Heart right ventricle (tissue), 16 donors: ENCODE results near the gene EFNA5. TPM values are rescaled to one million over a fixed set of nuclear protein-coding genes. Genes with fewer than 3 reads are reported as not detected.

ENCODE experiments used
- ATAC-seq, 8 donors: fragments of 200-7000 bp; cut with Tn5 transposase; one replicate each; pipeline ENCODE4 v1.9.1; 2020; ENCODE audit warnings: mild to moderate bottlenecking in 8 of 8, moderate library complexity in 8 of 8, moderate number of reproducible peaks in 1 of 8
- DNase-seq, 2 donors: peaks; one replicate each; pipeline ENCODE4 v3.0.0-alpha.2; 2020
- H3K27ac ChIP-seq, 10 donors: fragments of 200-600 bp; sonication (generic) in 2 of 10; one replicate each; pipeline versions ENCODE4 v1.5.0 to v1.8.0; 2020 to 2022; ENCODE audit warnings: mild to moderate bottlenecking in 3 of 10
- H3K27me3 ChIP-seq, 7 donors: fragments of 200-600 bp; one replicate each; pipeline ENCODE4 v1.8.0; 2021 to 2022; ENCODE audit warnings: mild to moderate bottlenecking in 2 of 7
- H3K36me3 ChIP-seq, 9 donors: fragments of 200-600 bp; sonication (generic) in 1 of 9; one replicate each; pipeline versions ENCODE4 v1.5.0 to v1.8.0; 2020 to 2022; ENCODE audit warnings: mild to moderate bottlenecking in 2 of 9
- H3K4me1 ChIP-seq, 9 donors: fragments of 200-600 bp; sonication (generic) in 1 of 9; one replicate each; pipeline versions ENCODE4 v1.5.0 to v1.8.0; 2020 to 2022; ENCODE audit warnings: mild to moderate bottlenecking in 4 of 9
- H3K4me3 ChIP-seq, 10 donors: fragments of 200-600 bp; sonication (generic) in 2 of 10; one replicate each; pipeline versions ENCODE4 v1.5.0 to v1.8.0; 2020 to 2022; ENCODE audit warnings: mild to moderate bottlenecking in 7 of 10, moderate library complexity in 2 of 10
- H3K9me3 ChIP-seq, 11 donors: fragments of 200-600 bp in 10 of 11; sonication (generic) in 2 of 11; one replicate each; pipeline versions ENCODE4 v1.5.0 to v1.8.0; 2013 to 2022; ENCODE audit warnings: mild to moderate bottlenecking in 2 of 11, control low read depth in 1 of 11, moderate library complexity in 1 of 11
- WGBS, 2 donors: extraction: QIAGEN DNeasy Blood & Tissue Kit; methylation state at CpG; one replicate each; pipeline ENCODE4 v1.1.7; 2013; ENCODE audit warnings: inconsistent platforms in 1 of 2; 5-methylcytosine and 5-hydroxymethylcytosine counted together
- intact Hi-C, 10 donors: fragments of 100-400 bp; cut with DNase I; formaldehyde crosslinking; loops; one replicate each; pipeline versions ENCODE4 v1.11.1 to v1.14.2; 2022
- polyA plus RNA-seq, 2 donors: library from polyadenylated mRNA; stranded (reverse); fragments of 200-250 nt; gene quantifications; one replicate each; pipeline ENCODE4 v1.2.3, GENCODE V29; 2013
- total RNA-seq, 10 donors: library from RNA; stranded (reverse); fragmentation: NEBNext Ultra II Directional in 3 of 10; extraction: Animal tissue kit (Norgen Biotek cat#: 25700) in 3 of 10; gene quantifications; one replicate each; pipeline versions ENCODE4 v1.2.1 to v1.2.4, GENCODE V29; 2021 to 2023
- TF ChIP-seq, protein P1 (sequence below), 9 donors: fragments of 200-600 bp; sonication (generic) in 2 of 9; IDR thresholded peaks; one replicate each; pipeline versions ENCODE4 v1.5.0 to v1.8.0; 2021 to 2022; ENCODE audit warnings: antibody characterized with exemption in 9 of 9, mild to moderate bottlenecking in 5 of 9, moderate library complexity in 1 of 9
- donor health status: Arrhythmogenic right ventricular cardiomyopathy.
- donor health status: ischemic (EF 13 %, LVEDD 7.1; RV severe dilation, severe dysfunction).
- donor health status: healthy with polysubstance abuse.
- donor health status: DM: no; HTN: yes; CAD: no.
- donor health status: DM: no; HTN: no; CAD: no.
- donor health status: ischemic (EF 25% LVEDD 6.9; RV normal size, moderate dysfunction).
- donor health status: ischemic (EF 25% LVEDD 5.7; RV mildly dilated, moderate dysfunction).
- donor health status: healthy.
- donor health status: DM: yes; HTN: yes; CAD: no.
- donor health status: Ischemic cardiomyopathy.
- donor health status: ischemic (EF 35%, LVEDD 5.7; RV mildly dilated, moderate dysfunction).
- donor health status: nonischemic (EF 11% LVEDD 7.7; RV severe dilation, severe dysfunction).
- donor health status: DM: yes; HTN: yes; CAD: no.
- donor health status: PGD.
- donor health status: ischemic (EF 29% LVEDD 5.4; RV normal size, mild dysfunction).
- donor health status: nonischemic (EF 23%, LVEDD 6.1; RV moderate dilation, normal function).

EFNA5 gene
- total and polyA plus RNA-seq, 12 donors = 6.9 to 49.4 (median 33.9) TPM

DNA sequence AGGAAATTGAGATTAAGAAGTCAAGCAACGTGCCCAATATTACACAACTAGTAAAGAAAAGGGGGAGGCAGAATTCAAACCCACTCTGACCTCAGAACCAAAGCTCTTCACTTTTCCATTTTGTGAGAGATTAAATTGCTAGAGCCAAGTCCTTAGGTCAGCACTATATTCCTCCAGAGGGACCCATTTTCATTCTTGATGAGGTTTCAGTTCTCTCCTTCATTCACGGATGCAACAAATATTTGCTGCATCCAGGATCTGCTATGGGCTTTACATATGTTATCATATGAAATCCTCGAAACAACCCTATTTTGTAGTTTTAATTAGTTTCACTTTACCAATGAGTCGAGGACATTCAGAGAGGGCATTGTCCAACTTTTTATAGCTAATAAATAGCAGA, 239.2 kb downstream of the EFNA5 start:
- TF ChIP-seq, protein P1, sequence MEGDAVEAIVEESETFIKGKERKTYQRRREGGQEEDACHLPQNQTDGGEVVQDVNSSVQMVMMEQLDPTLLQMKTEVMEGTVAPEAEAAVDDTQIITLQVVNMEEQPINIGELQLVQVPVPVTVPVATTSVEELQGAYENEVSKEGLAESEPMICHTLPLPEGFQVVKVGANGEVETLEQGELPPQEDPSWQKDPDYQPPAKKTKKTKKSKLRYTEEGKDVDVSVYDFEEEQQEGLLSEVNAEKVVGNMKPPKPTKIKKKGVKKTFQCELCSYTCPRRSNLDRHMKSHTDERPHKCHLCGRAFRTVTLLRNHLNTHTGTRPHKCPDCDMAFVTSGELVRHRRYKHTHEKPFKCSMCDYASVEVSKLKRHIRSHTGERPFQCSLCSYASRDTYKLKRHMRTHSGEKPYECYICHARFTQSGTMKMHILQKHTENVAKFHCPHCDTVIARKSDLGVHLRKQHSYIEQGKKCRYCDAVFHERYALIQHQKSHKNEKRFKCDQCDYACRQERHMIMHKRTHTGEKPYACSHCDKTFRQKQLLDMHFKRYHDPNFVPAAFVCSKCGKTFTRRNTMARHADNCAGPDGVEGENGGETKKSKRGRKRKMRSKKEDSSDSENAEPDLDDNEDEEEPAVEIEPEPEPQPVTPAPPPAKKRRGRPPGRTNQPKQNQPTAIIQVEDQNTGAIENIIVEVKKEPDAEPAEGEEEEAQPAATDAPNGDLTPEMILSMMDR (IDR thresholded peaks at IDR 0.05) = no peak
- Histone ChIP-seq H3K27me3 (no peaks in the 10 kb centered on the region), H3K9me3 (no peaks in the 10 kb centered on the region), H3K36me3 (no peaks in the 10 kb centered on the region), H3K4me3 (no peak overlapping the region), H3K4me1 (peaks cover 0 to 62% (median 13%) of the 10 kb centered on the region in 9 donors), H3K27ac (peak overlapping the region in 5 of 10 donors; percentile 23 to 55 (median 41))
- no peak for ATAC-seq
- no peak for DNase-seq
- WGBS, 2 donors = 80 to 83% methylated on average over 4 of the region's 4 CpGs
- intact Hi-C loops = no loop called here

DNA sequence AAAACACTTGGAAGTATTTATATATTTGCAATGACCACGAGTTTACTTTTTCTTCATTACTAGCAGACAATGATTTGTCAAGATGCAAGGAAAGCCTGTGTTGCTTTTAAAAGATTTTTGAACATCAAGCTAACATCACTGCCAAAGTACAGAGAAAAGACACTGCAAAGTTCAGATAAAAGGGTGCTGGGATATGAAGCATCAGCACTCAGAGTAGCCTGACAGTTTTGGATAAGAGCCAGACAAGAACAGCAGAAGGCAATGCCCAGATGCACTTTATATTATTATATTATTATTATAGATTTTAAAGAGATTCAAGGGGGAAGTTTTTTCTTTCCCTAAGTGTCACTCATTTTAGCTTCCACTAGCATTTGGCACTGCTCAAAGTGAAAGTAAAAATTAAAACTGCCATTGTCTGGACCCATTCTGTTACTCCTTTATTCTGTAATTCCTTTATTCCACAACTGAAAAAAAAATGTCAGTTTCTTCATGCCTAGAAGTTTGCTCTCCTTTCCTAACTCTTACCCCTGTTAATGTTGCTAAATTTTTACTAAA, 240.6 kb downstream of the EFNA5 start:
- Histone ChIP-seq H3K27ac (peak overlapping the region in 4 of 10 donors; percentile 21 to 41 (median 28)), H3K4me1 (peaks cover 0 to 51% (median 13%) of the 10 kb centered on the region in 9 donors), H3K27me3 (no peaks in the 10 kb centered on the region), H3K4me3 (peak overlapping the region in 1 of 10 donors; percentile 13), H3K9me3 (no peaks in the 10 kb centered on the region), H3K36me3 (no peaks in the 10 kb centered on the region)
- 18 to 25% methylated on average over 1 of the region's 1 CpG for WGBS, 2 donors
- ATAC-seq (peak in 5 of 8 donors; percentile 37 to 67 (median 49)), DNase-seq (no peak)
- intact Hi-C loops = no loop called here
- TF ChIP-seq, protein P1 (IDR thresholded peaks at IDR 0.05) = no peak

DNA sequence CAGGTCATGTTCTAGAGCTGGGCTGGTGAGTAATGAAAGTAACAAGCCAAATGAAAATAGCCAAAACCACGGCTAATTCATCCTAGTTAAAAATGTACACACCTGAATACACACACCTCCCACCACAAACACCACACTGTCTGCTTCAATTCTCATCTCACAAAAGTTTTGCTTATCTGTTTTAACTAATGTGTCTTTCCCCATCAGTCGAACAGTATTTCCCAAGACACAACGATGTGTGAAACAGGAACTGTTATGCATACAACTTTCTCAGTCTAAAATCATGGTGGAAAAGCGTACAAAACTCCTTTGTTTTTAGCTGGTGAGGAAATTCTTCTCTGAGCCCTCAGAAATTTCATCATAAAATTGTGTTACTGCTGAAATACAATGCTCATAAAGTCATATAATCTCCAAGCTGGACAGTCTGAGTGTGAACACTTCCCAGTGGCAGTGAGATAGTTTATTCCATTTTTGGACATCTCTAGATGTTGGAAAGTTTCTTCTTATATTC, 242.4 kb downstream of the EFNA5 start:
- H3K27ac ChIP-seq = peak overlapping the region in 3 of 10 donors; percentile 8 to 41 (median 22)
- WGBS, 2 donors = 69 to 72% methylated on average over 4 of the region's 4 CpGs

DNA sequence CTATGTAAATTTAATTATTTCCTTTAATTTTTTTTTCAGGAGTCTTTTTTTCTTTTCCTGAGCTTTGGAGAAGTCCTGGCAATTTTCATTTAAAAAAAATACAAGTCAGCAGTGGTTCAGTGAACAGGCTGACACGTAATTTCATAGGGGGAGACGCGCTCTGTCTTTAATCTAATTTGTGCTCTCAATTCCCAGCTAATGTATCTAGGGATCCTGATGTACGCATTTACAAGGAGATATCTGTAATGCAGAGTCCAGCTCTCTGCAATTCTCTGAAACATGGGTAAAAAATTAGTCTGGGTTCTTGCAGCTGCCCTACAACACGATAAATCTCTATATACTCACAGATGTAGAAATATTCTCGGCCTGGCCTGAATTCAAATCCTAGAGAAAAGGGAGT, 243.9 kb downstream of the EFNA5 start:
- TF ChIP-seq, protein P1 (IDR thresholded peaks at IDR 0.05) = no peak
- ATAC-seq = no peak
- 92 to 96% methylated on average over 6 of the region's 6 CpGs for WGBS, 2 donors

More for the DNA sequence above, 242.4 kb downstream of the EFNA5 start:
- TF ChIP-seq, protein P1 (IDR thresholded peaks at IDR 0.05) = no peak
- Histone ChIP-seq H3K4me1 (peaks cover 0 to 38% (median 17%) of the 10 kb centered on the region in 9 donors), H3K36me3 (no peaks in the 10 kb centered on the region), H3K4me3 (no peak overlapping the region), H3K27me3 (no peaks in the 10 kb centered on the region), H3K9me3 (no peaks in the 10 kb centered on the region)
- DNase-seq (no peak), ATAC-seq (no peak)
- intact Hi-C loops = loop anchor here in 1 of 10 donors (10.0 kb wide), 1 partner anchor 126 kb away; no protein-coding TSS in a partner anchor

More for the DNA sequence above, 243.9 kb downstream of the EFNA5 start:
- DNase-seq = no peak
- Histone ChIP-seq H3K27me3 (no peaks in the 10 kb centered on the region), H3K9me3 (no peaks in the 10 kb centered on the region), H3K4me1 (peaks cover 0 to 26% (median 15%) of the 10 kb centered on the region in 9 donors), H3K4me3 (no peak overlapping the region), H3K36me3 (no peaks in the 10 kb centered on the region), H3K27ac (no peak overlapping the region)
- intact Hi-C loops = loop anchor here in 1 of 10 donors (10.0 kb wide), 1 partner anchor 128 kb away; no protein-coding TSS in a partner anchor
